Osteoblast (primary cell): ENCODE data around the gene TMCO1. TPM values are rescaled to one million over a fixed set of nuclear protein-coding genes. Genes with fewer than 3 reads are reported as not detected.
"Not testable (repeated sequence)": the region's sequence is repeated elsewhere in the genome, so short reads cannot be mapped to it uniquely, and the experiment has no call there.

ENCODE experiments used
- DNase-seq: peaks from one replicate; pipeline ENCODE4 v3.0.0; 2011; ENCODE audit warnings: low spot score, mixed read lengths; ENCODE audit not compliant: insufficient read length; ENCODE audit errors: missing footprints
- H2AFZ ChIP-seq: 2 replicates; pipeline ENCODE4 v1.6.0; 2011; ENCODE audit warnings: mild to moderate bottlenecking, low read length
- H3K27ac ChIP-seq: 2 replicates; pipeline ENCODE4 v1.5.1; 2011; ENCODE audit warnings: mild to moderate bottlenecking, low read depth, low read length, moderate library complexity
- H3K27me3 ChIP-seq: 2 replicates; pipeline ENCODE4 v1.6.0; 2012; ENCODE audit warnings: mild to moderate bottlenecking, control low read depth, inconsistent platforms, low read length, moderate library complexity; ENCODE audit not compliant: insufficient read depth
- H3K36me3 ChIP-seq: 2 replicates; pipeline ENCODE4 v1.5.1; 2011; ENCODE audit warnings: mild to moderate bottlenecking, low read length, control low read depth, moderate library complexity; ENCODE audit not compliant: insufficient read depth
- H3K4me1 ChIP-seq: 2 replicates; pipeline ENCODE4 v1.5.1; 2011; ENCODE audit warnings: mild to moderate bottlenecking, low read length, control low read depth, moderate library complexity; ENCODE audit not compliant: insufficient read depth
- H3K4me2 ChIP-seq: 2 replicates; pipeline ENCODE4 v1.6.0; 2011; ENCODE audit warnings: mild to moderate bottlenecking, low read length; ENCODE audit not compliant: insufficient read depth
- H3K4me3 ChIP-seq: fragments of 200-600 bp; sonication (generic); 3 replicates; pipeline ENCODE4 v1.5.1; 2012; ENCODE audit warnings: mild to moderate bottlenecking, low read length, inconsistent platforms; ENCODE audit not compliant: insufficient read depth
- H3K79me2 ChIP-seq: 2 replicates; pipeline ENCODE4 v1.6.0; 2012; ENCODE audit warnings: mild to moderate bottlenecking, low read length, control low read depth, inconsistent platforms; ENCODE audit not compliant: insufficient read depth
- H3K9me3 ChIP-seq: 2 replicates; pipeline ENCODE4 v1.5.1; 2011; ENCODE audit warnings: low read depth, low read length, control low read depth
- H4K20me1 ChIP-seq: 2 replicates; pipeline ENCODE4 v1.6.0; 2012; ENCODE audit warnings: mild to moderate bottlenecking, low read length, control low read depth; ENCODE audit not compliant: insufficient read depth
- CTCF ChIP-seq: IDR thresholded peaks from 2 replicates; pipeline ENCODE4 v1.5.1; 2011; ENCODE audit warnings: mild to moderate bottlenecking, low read depth, low read length, moderate library complexity; ENCODE audit errors: extremely low read depth
- total RNA-seq: library from RNA; depleted of rRNA; stranded (reverse); fragments of >200 nt; gene quantifications from 2 replicates; pipeline ENCODE4 v1.2.3, GENCODE V29; 2012

TMCO1 gene
- total RNA-seq, 1 donor: 87.6 TPM

GRCh38 chr1:165748550-165748949 is 20.1 kb downstream of the TMCO1 start:
- Histone ChIP-seq H3K27me3 (no peaks in the 10 kb centered on the region), H3K27ac (no peak overlapping the region), H3K4me3 (no peak overlapping the region), H3K4me1 (no peaks in the 10 kb centered on the region), H2AFZ (no peak overlapping the region), H3K4me2 (no peak overlapping the region), H3K36me3 (peaks cover 24% of the 10 kb centered on the region), H3K79me2 (no peaks in the 10 kb centered on the region), H4K20me1 (no peaks in the 10 kb centered on the region), H3K9me3 (no peaks in the 10 kb centered on the region)
- no peak for DNase-seq
- TF ChIP-seq CTCF: no peak

- no peaks in the 10 kb centered on the region for H3K79me2 ChIP-seq
- no peaks in the 10 kb centered on the region for H3K27me3 ChIP-seq
- H3K36me3 ChIP-seq: peaks cover 28% of the 10 kb centered on the region
- H3K4me2 ChIP-seq: no peak overlapping the region
- no peak overlapping the region for H2AFZ ChIP-seq
- no peak for DNase-seq
- no peak overlapping the region for H3K4me3 ChIP-seq
- no peak overlapping the region for H3K27ac ChIP-seq
- H3K4me1 ChIP-seq: no peaks in the 10 kb centered on the region
- no peak for TF ChIP-seq CTCF
- no peaks in the 10 kb centered on the region for H4K20me1 ChIP-seq
- H3K9me3 ChIP-seq: no peaks in the 10 kb centered on the region
Measured at GRCh38 chr1:165747632-165748447, 20.8 kb downstream of the TMCO1 start.

GRCh38 chr1:165744913-165745312 is 23.8 kb downstream of the TMCO1 start:
- not testable (repeated sequence) for H3K4me2 ChIP-seq, H2AFZ ChIP-seq, H3K4me1 ChIP-seq, H4K20me1 ChIP-seq, H3K79me2 ChIP-seq, H3K27me3 ChIP-seq, H3K9me3 ChIP-seq, H3K27ac ChIP-seq, H3K4me3 ChIP-seq, DNase-seq
- peaks cover 45% of the 10 kb centered on the region for H3K36me3 ChIP-seq

GRCh38 chr1:165742194-165742593 is 26.5 kb downstream of the TMCO1 start:
- Histone ChIP-seq H3K9me3 (no peaks in the 10 kb centered on the region), H3K4me3 (no peak overlapping the region), H3K36me3 (peaks cover 40% of the 10 kb centered on the region), H3K4me2 (no peak overlapping the region), H3K79me2 (peaks cover 2% of the 10 kb centered on the region), H4K20me1 (no peaks in the 10 kb centered on the region), H2AFZ (no peak overlapping the region), H3K27me3 (no peaks in the 10 kb centered on the region), H3K27ac (no peak overlapping the region), H3K4me1 (no peaks in the 10 kb centered on the region)
- TF ChIP-seq CTCF: no peak
- no peak for DNase-seq
